Activated CD8-positive, alpha-beta memory T cell treated with anti-CD3 and anti-CD28 coated beads, Interleukin-2, amount 10 ng/mL, durations not matched to agents 7 days and 5 days (primary cell): ENCODE results near the gene ADIPOR1. TPM values are rescaled to one million over a fixed set of nuclear protein-coding genes. Genes with fewer than 3 reads are reported as not detected.
"Not testable (repeated sequence)": the region's sequence is repeated elsewhere in the genome, so short reads cannot be mapped to it uniquely, and the experiment has no call there.

Experiments used
- ATAC-seq: fragments of 150-1000 bp; cut with Tn5 transposase; one replicate; pipeline ENCODE4 v1.10.0; 2021; ENCODE audit warnings: moderate library complexity
- CTCF ChIA-PET: fragments of 350-600 bp; sonication (Branson Sonifier 250); formaldehyde crosslinking; loops from one replicate; lab custom pipeline; 2021; ENCODE audit warnings: antibody characterized with exemption; lab: Charles Lee
- DNase-seq: peaks from one replicate; pipeline ENCODE4 v3.0.0-alpha.2; 2020
- H3K27ac Mint-ChIP-seq: one replicate; pipeline ENCODE4 v1.8.0; 2021; ENCODE audit warnings: mild to moderate bottlenecking, mixed read lengths
- H3K27me3 Mint-ChIP-seq: one replicate; pipeline ENCODE4 v1.8.0; 2021; ENCODE audit warnings: mixed read lengths
- H3K36me3 Mint-ChIP-seq: one replicate; pipeline ENCODE4 v1.8.0; 2021; ENCODE audit warnings: mild to moderate bottlenecking, mixed read lengths
- H3K4me1 Mint-ChIP-seq: one replicate; pipeline ENCODE4 v1.8.0; 2021; ENCODE audit warnings: mixed read lengths
- H3K4me3 Mint-ChIP-seq: one replicate; pipeline ENCODE4 v1.8.0; 2021; ENCODE audit warnings: mild to moderate bottlenecking, moderate library complexity, mixed read lengths
- H3K9me3 Mint-ChIP-seq: one replicate; pipeline ENCODE4 v1.8.0; 2022; ENCODE audit warnings: low read depth, mixed read lengths
- total RNA-seq, 2 experiments: library from RNA; stranded (reverse); gene quantifications; one replicate each; pipeline ENCODE4 v1.2.3, GENCODE V29; 2021

ADIPOR1 gene
- total RNA-seq, 2 experiments from 2014 or later = 71.8 to 79.2 TPM

DNA sequence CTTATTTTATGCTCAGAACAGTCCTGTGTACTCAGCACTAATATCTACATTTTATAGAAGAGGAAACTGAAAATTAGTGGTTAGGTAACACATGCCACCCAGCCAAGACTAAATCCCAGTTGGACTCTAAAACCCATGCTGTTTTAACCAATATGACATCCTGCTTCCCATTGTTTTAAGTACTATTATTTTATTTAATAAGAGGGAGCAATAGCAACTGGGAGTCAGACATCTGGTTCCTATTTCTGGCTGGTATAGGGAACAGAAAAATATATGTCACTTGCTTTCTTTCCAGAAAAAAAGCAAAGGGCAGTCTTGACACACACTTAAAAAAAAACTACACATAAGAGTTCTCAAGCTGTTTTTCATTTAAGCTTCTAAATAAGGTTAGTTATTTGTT lies 43.0 kb downstream of the ADIPOR1 start:
- no peaks in the 10 kb centered on the region for H3K27me3 Mint-ChIP-seq
- DNase-seq (no peak), ATAC-seq (no peak)
- H3K9me3 Mint-ChIP-seq = no peaks in the 10 kb centered on the region
- no peak overlapping the region for H3K4me3 Mint-ChIP-seq
- CTCF ChIA-PET = no interaction called here
- H3K27ac Mint-ChIP-seq = no peak overlapping the region
- H3K36me3 Mint-ChIP-seq = peaks cover 49% of the 10 kb centered on the region
- peaks cover 18% of the 10 kb centered on the region for H3K4me1 Mint-ChIP-seq

DNA sequence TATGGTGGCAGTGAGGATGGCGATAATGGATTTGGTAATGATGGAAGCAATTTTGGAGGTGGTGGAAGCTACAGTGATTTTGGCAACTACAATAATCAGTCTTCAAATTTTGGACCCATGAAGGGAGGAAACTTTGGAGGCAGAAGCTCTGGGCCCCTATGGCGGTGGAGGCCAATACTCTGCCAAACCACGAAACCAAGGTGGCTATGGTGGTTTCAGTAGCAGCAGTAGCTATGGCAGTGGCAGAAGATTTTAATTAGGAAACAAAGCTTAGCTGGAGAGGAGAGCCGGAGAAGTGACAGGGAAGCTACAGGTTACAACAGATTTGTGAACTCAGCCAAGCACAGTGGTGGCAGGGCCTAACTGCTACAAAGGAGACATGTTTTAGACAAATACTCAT lies 45.6 kb downstream of the ADIPOR1 start:
- H3K27ac Mint-ChIP-seq, H3K9me3 Mint-ChIP-seq, H3K4me3 Mint-ChIP-seq, H3K27me3 Mint-ChIP-seq, ATAC-seq: not testable (repeated sequence)
- CTCF ChIA-PET = interaction anchor here (1.3 to 1.7 kb wide), 2 partner anchors 15 to 56 kb away, joined by 4 read pairs; partner anchors contain the start of gene KLHL12
- peak; percentile 63 for DNase-seq
- H3K4me1 Mint-ChIP-seq = peaks cover 18% of the 10 kb centered on the region
- H3K36me3 Mint-ChIP-seq = peaks cover 45% of the 10 kb centered on the region

DNA sequence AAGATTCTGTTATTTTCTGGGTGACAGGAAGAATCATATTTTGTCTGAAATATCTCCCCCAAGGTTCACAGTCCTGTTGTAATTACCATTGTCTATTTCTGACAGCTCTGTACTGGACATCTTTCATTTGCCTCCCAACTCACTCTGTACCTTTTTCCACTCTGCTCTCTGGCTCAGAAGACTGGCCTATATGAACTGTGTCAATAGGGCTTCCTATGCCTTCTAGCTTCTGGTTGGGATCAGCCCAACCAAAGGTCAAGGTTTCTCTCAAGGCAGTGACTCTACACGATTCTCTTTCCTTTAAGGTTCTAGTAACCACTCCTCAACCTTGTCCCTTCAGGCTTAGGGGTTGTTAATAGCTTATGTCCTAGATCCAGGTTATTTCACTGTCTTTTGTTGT lies 48.6 kb downstream of the ADIPOR1 start:
- no peak for ATAC-seq
- Mint-ChIP-seq H3K36me3 (peaks cover 43% of the 10 kb centered on the region), H3K9me3 (no peaks in the 10 kb centered on the region), H3K4me3 (no peak overlapping the region), H3K27ac (no peak overlapping the region), H3K27me3 (no peaks in the 10 kb centered on the region), H3K4me1 (peaks cover 18% of the 10 kb centered on the region)
- no peak for DNase-seq
- CTCF ChIA-PET = interaction anchor here (0.8 kb wide), 1 partner anchor 90 kb away, joined by 3 read pairs; no protein-coding TSS in a partner anchor

DNA sequence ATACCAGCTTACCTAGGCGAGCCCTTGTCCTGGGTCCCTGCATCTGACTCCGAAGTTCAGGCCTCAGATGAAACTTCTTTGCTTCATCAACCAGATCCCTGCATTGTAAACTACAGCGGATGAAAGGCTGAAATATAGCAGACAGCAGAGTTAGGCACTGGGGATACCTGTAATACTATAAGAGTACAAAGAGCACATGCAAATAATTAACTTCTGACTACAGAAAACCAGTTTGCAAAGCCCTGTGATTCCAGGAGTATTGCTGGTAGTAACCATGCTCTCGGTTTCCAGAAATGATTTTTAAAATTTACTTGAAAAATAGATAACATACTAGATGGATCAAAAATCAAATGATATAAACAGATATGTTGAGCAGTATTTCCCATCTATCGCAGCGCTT lies 49.1 kb downstream of the ADIPOR1 start:
- no peak overlapping the region for H3K27ac Mint-ChIP-seq
- peaks cover 18% of the 10 kb centered on the region for H3K4me1 Mint-ChIP-seq
- ATAC-seq (no peak), DNase-seq (no peak)
- no peaks in the 10 kb centered on the region for H3K9me3 Mint-ChIP-seq
- H3K4me3 Mint-ChIP-seq = no peak overlapping the region
- peaks cover 43% of the 10 kb centered on the region for H3K36me3 Mint-ChIP-seq
- H3K27me3 Mint-ChIP-seq = no peaks in the 10 kb centered on the region
- CTCF ChIA-PET = interaction anchor here (0.8 kb wide), 1 partner anchor 90 kb away, joined by 3 read pairs; no protein-coding TSS in a partner anchor

DNA sequence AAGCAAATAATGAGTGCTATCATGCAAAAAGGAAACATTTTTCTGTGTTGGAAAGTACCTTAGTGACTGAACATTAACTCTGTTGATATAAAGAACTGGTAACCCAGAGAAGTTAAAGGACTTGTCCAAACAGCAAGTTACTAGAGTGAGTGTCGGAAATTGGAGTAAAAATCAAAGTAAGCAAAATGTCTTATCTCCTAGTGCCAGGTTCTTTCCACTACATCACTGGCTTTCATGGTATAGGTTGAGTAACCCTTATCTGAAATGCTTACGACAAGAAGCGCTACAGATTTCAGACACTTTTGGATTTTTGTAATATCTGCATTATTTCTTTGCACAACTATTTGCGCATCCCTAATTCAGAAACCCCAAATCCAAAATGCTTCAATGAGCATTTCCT lies 52.8 kb downstream of the ADIPOR1 start:
- Mint-ChIP-seq H3K9me3 (no peaks in the 10 kb centered on the region), H3K4me3 (no peak overlapping the region), H3K27ac (no peak overlapping the region), H3K36me3 (peaks cover 27% of the 10 kb centered on the region), H3K27me3 (no peaks in the 10 kb centered on the region), H3K4me1 (no peaks in the 10 kb centered on the region)
- CTCF ChIA-PET = interaction anchor here (1.0 kb wide), 1 partner anchor 45 kb away, joined by 3 read pairs; no protein-coding TSS in a partner anchor
- no peak for ATAC-seq
- DNase-seq = no peak

DNA sequence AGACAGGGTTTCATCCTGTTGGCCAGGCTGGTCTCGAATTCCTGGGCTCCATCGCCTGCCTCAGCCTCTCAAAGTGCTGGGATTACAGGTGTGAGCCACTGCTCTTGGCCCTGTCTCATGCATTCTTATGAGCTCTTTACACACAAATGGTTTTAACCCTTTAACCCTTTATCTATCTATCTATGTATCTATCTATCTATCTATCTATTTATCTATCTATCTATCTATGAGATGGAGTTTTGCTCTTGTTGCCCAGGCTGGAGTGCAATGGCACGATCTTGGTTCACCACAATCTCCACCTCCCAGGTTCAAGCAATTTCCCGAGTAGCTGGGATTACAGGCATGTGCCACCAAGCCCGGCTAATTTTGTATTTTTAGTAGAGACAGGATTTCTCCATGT lies 54.3 kb downstream of the ADIPOR1 start:
- not testable (repeated sequence) for DNase-seq, H3K9me3 Mint-ChIP-seq, H3K4me3 Mint-ChIP-seq, ATAC-seq, H3K27me3 Mint-ChIP-seq, H3K4me1 Mint-ChIP-seq, H3K27ac Mint-ChIP-seq
- peaks cover 28% of the 10 kb centered on the region for H3K36me3 Mint-ChIP-seq
- CTCF ChIA-PET = interaction anchor here (1.0 kb wide), 1 partner anchor 13 kb away, joined by 4 read pairs; no protein-coding TSS in a partner anchor

DNA sequence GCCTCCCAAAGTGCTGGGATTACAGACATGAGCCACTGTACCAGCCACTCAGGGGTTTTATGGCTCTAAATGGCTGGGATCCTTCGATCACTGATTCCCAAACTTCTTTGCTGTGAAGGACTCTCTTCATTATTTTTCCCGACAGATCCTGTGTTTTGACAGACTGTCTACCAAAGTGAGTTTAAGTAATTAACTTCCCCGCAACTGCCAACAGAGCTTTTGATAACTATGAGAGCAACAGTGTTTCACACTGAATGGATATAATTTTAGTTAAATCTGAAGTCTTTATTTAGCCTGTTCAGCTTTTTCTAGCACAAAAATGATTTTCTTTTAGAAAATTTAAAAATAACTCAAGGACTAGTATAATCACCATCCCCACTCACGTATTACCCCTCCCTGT lies 56.6 kb downstream of the ADIPOR1 start:
- CTCF ChIA-PET = no interaction called here
- no peak for DNase-seq
- no peaks in the 10 kb centered on the region for H3K9me3 Mint-ChIP-seq
- no peak for ATAC-seq
- H3K36me3 Mint-ChIP-seq = peaks cover 36% of the 10 kb centered on the region
- H3K27me3 Mint-ChIP-seq = no peaks in the 10 kb centered on the region
- H3K4me3 Mint-ChIP-seq = no peak overlapping the region
- no peak overlapping the region for H3K27ac Mint-ChIP-seq
- H3K4me1 Mint-ChIP-seq = no peaks in the 10 kb centered on the region

DNA sequence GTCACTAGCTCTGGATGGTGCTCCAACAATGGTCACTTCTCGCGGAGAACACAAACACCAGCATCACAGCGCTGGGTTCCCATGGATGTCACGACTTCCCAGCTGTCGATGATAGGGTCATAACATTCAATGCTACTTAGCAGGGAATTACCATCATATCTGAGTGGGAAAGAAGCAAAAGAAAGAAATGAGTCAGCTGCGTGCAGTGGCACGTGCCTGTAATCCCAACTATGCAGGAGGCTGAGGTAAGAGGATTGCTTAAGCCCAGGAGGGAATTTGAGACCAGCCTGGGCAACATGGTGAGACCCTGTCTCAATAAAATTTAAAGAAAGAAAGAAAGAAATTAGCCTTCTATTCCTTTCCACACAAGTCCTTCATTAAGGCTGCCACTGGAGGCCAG lies 65.6 kb downstream of the ADIPOR1 start:
- Mint-ChIP-seq H3K27ac (no peak overlapping the region), H3K4me3 (no peak overlapping the region), H3K27me3 (no peaks in the 10 kb centered on the region), H3K9me3 (no peaks in the 10 kb centered on the region), H3K36me3 (peaks cover 26% of the 10 kb centered on the region), H3K4me1 (peaks cover 17% of the 10 kb centered on the region)
- DNase-seq (no peak), ATAC-seq (no peak)
- CTCF ChIA-PET = no interaction called here

Other genes starting within 250 kb of the ADIPOR1 start
- not detected for gene SYT2, start 247.9 kb downstream of the ADIPOR1 start, total RNA-seq
- gene KDM5B, start 149.9 kb downstream of the ADIPOR1 start, total RNA-seq = 10 to 100 TPM; 31.1 to 69.9 TPM
- gene PCAT6, start 147.4 kb downstream of the ADIPOR1 start, total RNA-seq = under 1 TPM; 0.58 to 0.94 TPM
- 10 to 100 TPM; 11.5 to 15.3 TPM for gene RABIF, start 69.2 kb downstream of the ADIPOR1 start, total RNA-seq
- 10 to 100 TPM; 30.8 to 32.7 TPM for gene KLHL12, start 31.1 kb downstream of the ADIPOR1 start, total RNA-seq
- gene CYB5R1, start 8.9 kb upstream of the ADIPOR1 start, total RNA-seq = 10 to 100 TPM; 17.5 to 19.2 TPM
- gene TMEM183A, start 49.1 kb upstream of the ADIPOR1 start, total RNA-seq = 10 to 100 TPM; 75.7 to 78.7 TPM
- gene PPFIA4, start 68.2 kb upstream of the ADIPOR1 start, total RNA-seq = 10 to 100 TPM in 1 of 2 experiments, 1 to 10 TPM in 1; 4.6 to 17.9 TPM
- gene MYOG, start 127.7 kb upstream of the ADIPOR1 start, total RNA-seq = not detected
- gene ADORA1, start 169.4 kb upstream of the ADIPOR1 start, total RNA-seq = not detected
- gene MYBPH, start 217.5 kb upstream of the ADIPOR1 start, total RNA-seq = not detected
- gene CHI3L1, start 228.4 kb upstream of the ADIPOR1 start, total RNA-seq = not detected